Epithelial cell of esophagus (primary cell): ENCODE data around the gene CARF.

Experiments
- DNase-seq: peaks from one replicate; pipeline ENCODE4 v3.0.0; 2010; ENCODE audit warnings: low read depth
- H3K4me3 ChIP-seq: 2 replicates; pipeline ENCODE4 v1.5.1; 2011; ENCODE audit warnings: mild to moderate bottlenecking, low read length, control low read depth
- TF ChIP-seq, protein P1 (sequence below): IDR thresholded peaks from 2 replicates; pipeline ENCODE4 v1.5.1; 2011; ENCODE audit warnings: low read depth, mild to moderate bottlenecking, low read length, control low read depth, inconsistent platforms; ENCODE audit not compliant: insufficient read depth; ENCODE audit errors: missing control alignments

The CARF gene

DNA sequence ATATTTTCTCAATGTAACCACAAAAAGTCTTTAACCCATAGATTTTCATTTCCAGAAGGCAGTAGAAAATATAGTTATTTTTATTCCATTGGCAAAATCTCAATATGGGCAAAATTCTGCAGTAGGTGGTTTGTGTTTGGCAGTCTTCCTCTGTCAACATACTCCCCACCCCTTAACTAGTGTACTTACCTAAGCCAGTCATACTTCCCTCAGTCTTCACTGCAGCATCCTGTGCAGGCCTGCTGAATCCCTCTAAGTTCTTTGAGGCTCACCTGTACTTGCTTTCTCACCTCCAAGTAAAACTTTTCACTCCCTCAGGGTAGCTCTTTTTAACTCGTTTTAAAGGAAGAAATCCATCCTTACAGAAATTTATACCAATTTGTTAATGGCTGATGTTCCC lies 6.8 kb downstream of the CARF start:
- TF ChIP-seq, protein P1, sequence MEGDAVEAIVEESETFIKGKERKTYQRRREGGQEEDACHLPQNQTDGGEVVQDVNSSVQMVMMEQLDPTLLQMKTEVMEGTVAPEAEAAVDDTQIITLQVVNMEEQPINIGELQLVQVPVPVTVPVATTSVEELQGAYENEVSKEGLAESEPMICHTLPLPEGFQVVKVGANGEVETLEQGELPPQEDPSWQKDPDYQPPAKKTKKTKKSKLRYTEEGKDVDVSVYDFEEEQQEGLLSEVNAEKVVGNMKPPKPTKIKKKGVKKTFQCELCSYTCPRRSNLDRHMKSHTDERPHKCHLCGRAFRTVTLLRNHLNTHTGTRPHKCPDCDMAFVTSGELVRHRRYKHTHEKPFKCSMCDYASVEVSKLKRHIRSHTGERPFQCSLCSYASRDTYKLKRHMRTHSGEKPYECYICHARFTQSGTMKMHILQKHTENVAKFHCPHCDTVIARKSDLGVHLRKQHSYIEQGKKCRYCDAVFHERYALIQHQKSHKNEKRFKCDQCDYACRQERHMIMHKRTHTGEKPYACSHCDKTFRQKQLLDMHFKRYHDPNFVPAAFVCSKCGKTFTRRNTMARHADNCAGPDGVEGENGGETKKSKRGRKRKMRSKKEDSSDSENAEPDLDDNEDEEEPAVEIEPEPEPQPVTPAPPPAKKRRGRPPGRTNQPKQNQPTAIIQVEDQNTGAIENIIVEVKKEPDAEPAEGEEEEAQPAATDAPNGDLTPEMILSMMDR = no peak
- no peak overlapping the region for H3K4me3 ChIP-seq
- DNase-seq = peak; percentile 13

GRCh38 chr2:202932425-202933138 lies 20.5 kb downstream of the CARF start:
- peak; percentile 90 for DNase-seq
- no peak overlapping the region for H3K4me3 ChIP-seq
- TF ChIP-seq, protein P1 = no peak

DNA sequence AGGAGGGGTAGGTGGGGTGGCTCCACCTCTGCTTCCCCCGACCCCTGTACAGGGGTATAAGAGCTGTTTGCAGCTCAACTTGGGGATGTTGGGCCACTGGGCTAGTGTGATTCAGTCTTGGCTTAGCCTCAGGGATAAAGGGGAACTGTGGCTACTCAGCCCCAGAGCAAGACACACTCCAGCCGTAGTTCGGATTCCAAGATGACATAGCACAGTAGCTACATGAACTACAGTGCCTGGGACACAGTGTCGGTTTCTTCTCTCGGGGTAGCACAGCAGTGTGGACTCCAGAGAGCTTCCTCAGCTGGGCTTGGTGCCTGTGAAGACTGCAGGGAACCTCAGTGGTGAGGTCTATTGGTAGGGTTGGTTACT lies 21.1 kb downstream of the CARF start:
- H3K4me3 ChIP-seq = no peak overlapping the region
- TF ChIP-seq, protein P1 = no peak
- DNase-seq = no peak

- no peak overlapping the region for H3K4me3 ChIP-seq
- DNase-seq = no peak
- TF ChIP-seq, protein P1 = no peak
Measured at GRCh38 chr2:202933958-202934357, 21.9 kb downstream of the CARF start.

GRCh38 chr2:202934456-202934855 lies 22.4 kb downstream of the CARF start:
- no peak for DNase-seq
- TF ChIP-seq, protein P1 = no peak
- H3K4me3 ChIP-seq = no peak overlapping the region

GRCh38 chr2:202938960-202939359 lies 26.9 kb downstream of the CARF start:
- DNase-seq = no peak
- TF ChIP-seq, protein P1 = no peak
- H3K4me3 ChIP-seq = no peak overlapping the region

DNA sequence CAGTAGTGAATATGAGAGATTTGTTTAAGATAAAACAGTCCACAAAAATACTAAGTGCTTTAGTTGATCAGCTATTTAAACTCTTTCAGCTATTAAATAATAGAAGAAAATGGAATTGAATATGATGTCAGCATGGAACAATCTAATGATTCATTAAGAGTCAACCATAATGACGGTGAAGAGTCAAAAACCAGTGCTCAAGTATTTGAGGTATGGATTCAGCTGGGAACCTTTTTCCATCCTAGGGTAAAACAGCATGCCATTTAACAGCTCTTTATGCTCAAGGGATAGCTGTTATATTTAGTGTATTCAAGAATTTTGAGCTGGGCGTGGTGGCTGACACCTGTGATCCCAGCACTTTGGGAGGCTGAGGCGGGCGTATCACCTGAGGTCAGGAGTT lies 29.7 kb downstream of the CARF start:
- peak; percentile 46 for DNase-seq
- TF ChIP-seq, protein P1 = no peak
- H3K4me3 ChIP-seq = no peak overlapping the region
